ENCODE data around the gene TEAD1. TPM values are rescaled to one million over a fixed set of nuclear protein-coding genes. Genes with fewer than 3 reads are reported as not detected.

The TEAD1 gene
- total RNA-seq, 4 donors from 2014 or later = 46.1 to 175 (median 126) TPM

DNA sequence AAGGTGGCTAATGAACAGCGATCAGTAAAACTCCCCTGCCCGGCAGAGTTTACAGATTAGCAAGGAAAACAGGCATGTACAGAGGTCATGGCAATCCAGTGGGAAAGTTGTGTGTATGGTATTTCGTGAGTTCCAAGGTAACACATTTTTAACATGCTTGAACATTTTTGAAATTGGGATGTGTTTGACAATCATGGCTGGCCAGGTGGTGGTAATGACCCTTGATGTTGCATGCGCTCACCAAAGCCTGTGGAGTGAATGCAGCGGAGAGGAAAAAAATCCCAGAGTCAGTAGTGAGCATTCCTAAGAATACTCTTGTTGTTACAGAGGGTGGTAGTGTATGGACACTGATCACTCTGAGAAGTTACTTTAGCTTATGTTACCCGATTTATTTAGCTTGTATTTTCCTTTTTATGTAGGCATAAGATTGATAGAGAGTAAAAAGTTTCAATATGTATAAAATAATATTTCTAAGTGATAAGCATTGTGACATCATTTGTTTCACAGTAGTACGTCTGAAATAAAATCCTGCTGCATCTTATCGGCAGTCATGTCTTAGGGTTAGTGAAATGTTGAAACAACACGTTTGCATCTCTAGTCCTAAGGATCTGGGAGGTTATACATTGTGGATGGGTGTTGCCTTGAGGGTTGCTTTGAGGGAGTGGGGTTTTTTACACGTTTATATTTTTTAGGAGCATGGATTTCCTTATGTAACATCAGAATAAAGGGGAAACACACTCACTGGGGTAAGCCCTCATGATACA, 8.7 kb downstream of the TEAD1 start:
- no peak for DNase-seq
- in situ Hi-C loops (cut with MboI; ENCODE audit: low sequenced_read_pairs in 4 of 4) = loop anchor here in 2 of 4 donors (25.0 kb wide), 3 partner anchors 129 to 621 kb away; no protein-coding TSS in a partner anchor
- Histone ChIP-seq H3K27me3 (no peaks in the 10 kb centered on the region), H3K36me3 (no peaks in the 10 kb centered on the region), H3K9me3 (no peaks in the 10 kb centered on the region), H3K4me1 (peaks cover 95 to 96% of the 10 kb centered on the region in 2 donors), H3K27ac (peak overlapping the region; percentile 47 to 73 (median 58)), H3K4me3 (no peak overlapping the region)
- intact Hi-C loops (cut with DNase I; ENCODE audit: low total_unique reads) = no loop called here
- ATAC-seq = no peak
- TF ChIP-seq, protein P1, sequence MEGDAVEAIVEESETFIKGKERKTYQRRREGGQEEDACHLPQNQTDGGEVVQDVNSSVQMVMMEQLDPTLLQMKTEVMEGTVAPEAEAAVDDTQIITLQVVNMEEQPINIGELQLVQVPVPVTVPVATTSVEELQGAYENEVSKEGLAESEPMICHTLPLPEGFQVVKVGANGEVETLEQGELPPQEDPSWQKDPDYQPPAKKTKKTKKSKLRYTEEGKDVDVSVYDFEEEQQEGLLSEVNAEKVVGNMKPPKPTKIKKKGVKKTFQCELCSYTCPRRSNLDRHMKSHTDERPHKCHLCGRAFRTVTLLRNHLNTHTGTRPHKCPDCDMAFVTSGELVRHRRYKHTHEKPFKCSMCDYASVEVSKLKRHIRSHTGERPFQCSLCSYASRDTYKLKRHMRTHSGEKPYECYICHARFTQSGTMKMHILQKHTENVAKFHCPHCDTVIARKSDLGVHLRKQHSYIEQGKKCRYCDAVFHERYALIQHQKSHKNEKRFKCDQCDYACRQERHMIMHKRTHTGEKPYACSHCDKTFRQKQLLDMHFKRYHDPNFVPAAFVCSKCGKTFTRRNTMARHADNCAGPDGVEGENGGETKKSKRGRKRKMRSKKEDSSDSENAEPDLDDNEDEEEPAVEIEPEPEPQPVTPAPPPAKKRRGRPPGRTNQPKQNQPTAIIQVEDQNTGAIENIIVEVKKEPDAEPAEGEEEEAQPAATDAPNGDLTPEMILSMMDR (IDR thresholded peaks at IDR 0.05 in 4 of 5, conservative IDR thresholded peaks at IDR 0.05 in 1 of 5) = no peak
- TF ChIP-seq POLR2A (IDR thresholded peaks at IDR 0.05) = no peak

DNA sequence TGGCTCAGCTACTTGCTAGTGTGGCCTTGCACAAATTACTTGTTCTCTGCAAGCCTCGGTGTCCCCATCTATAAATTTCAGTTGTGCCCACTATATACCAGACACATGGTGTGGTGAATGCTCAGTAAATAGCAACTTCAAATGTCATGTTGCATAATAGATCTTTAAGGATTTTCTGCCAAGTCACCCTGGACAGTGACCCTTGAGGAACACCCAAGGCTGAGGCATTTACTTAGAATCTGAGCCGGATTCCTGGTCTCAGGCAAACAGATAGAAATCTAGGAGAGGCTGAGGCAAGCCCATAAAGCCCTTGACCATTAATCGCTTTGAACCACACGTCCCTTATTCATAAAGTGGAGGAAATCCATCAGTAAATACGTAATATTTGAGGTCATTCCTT, 9.7 kb downstream of the TEAD1 start:
- no peak for DNase-seq
- Histone ChIP-seq H3K4me3 (no peak overlapping the region), H3K36me3 (no peaks in the 10 kb centered on the region), H3K27me3 (no peaks in the 10 kb centered on the region), H3K27ac (peak overlapping the region; percentile 47 to 73 (median 58)), H3K4me1 (peaks cover 93 to 94% of the 10 kb centered on the region in 2 donors), H3K9me3 (no peaks in the 10 kb centered on the region)
- peak; percentile 30 to 40 for ATAC-seq
- in situ Hi-C loops (cut with MboI; ENCODE audit: low sequenced_read_pairs in 4 of 4) = loop anchor here in 2 of 4 donors (25.0 kb wide), 3 partner anchors 128 to 622 kb away; no protein-coding TSS in a partner anchor
- intact Hi-C loops (cut with DNase I; ENCODE audit: low total_unique reads) = no loop called here
- TF ChIP-seq POLR2A (IDR thresholded peaks at IDR 0.05) = no peak
- TF ChIP-seq, protein P1 (IDR thresholded peaks at IDR 0.05 in 4 of 5, conservative IDR thresholded peaks at IDR 0.05 in 1 of 5) = no peak

DNA sequence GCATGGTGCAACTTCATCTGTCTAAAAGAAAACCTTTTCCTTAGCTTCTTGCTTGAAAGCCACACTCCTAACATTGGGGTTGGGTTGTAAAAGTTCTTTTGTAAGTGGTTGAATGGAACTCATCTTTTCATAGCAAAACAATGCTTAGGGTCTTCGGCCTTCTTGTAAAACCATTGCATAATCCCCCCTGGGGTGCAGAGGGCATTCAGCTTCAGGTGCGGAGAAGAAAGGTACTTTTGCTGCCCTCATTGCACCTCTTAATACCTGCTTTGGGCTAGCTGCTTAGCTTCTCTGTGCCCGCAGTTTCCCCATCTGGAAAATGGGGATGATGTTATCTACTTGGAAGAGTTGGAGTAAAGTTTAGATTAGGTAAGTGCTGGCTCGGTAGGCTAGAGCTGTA, 10.1 kb downstream of the TEAD1 start:
- peak overlapping the region; percentile 47 to 73 (median 58) for H3K27ac ChIP-seq
- no peak for ATAC-seq
- no peak for DNase-seq
- in situ Hi-C loops (cut with MboI; ENCODE audit: low sequenced_read_pairs in 4 of 4) = loop anchor here in 2 of 4 donors (25.0 kb wide), 3 partner anchors 128 to 622 kb away; no protein-coding TSS in a partner anchor
- no peaks in the 10 kb centered on the region for H3K9me3 ChIP-seq
- H3K4me3 ChIP-seq = no peak overlapping the region
- H3K4me1 ChIP-seq = peaks cover 93 to 94% of the 10 kb centered on the region in 2 donors
- TF ChIP-seq POLR2A (IDR thresholded peaks at IDR 0.05) = no peak
- TF ChIP-seq, protein P1 (IDR thresholded peaks at IDR 0.05 in 4 of 5, conservative IDR thresholded peaks at IDR 0.05 in 1 of 5) = no peak
- H3K36me3 ChIP-seq = no peaks in the 10 kb centered on the region
- no peaks in the 10 kb centered on the region for H3K27me3 ChIP-seq
- intact Hi-C loops (cut with DNase I; ENCODE audit: low total_unique reads) = no loop called here

DNA sequence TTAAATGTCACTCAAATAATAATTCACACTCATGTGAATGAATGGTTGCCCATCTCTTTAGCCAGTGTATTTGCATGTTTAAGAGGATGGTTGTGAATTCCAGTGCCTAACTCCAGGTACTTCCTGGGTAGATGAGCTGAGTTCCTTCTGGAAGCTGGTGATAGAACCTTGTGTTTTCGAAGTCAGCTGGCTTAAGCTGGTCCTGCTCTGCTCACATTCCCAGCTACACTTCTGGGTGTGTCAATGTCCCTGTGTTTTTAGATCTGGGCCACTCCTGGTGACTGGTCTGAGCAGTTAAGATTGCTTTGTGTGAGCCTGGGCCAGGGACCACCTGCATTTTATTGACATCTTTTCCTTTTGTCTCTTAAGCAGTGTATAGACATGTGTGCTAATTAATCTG, 10.6 kb downstream of the TEAD1 start:
- in situ Hi-C loops (cut with MboI; ENCODE audit: low sequenced_read_pairs in 4 of 4) (loop anchor here in 2 of 4 donors (25.0 kb wide), 3 partner anchors 127 to 623 kb away; no protein-coding TSS in a partner anchor), intact Hi-C loops (cut with DNase I; ENCODE audit: low total_unique reads) (no loop called here)
- Histone ChIP-seq H3K9me3 (no peaks in the 10 kb centered on the region), H3K27me3 (no peaks in the 10 kb centered on the region), H3K27ac (peak overlapping the region; percentile 47 to 73 (median 58)), H3K4me3 (no peak overlapping the region), H3K36me3 (no peaks in the 10 kb centered on the region), H3K4me1 (peaks cover 93 to 94% of the 10 kb centered on the region in 2 donors)
- no peak for DNase-seq
- peak; percentile 46 to 57 for ATAC-seq
- TF ChIP-seq, protein P1 (IDR thresholded peaks at IDR 0.05 in 4 of 5, conservative IDR thresholded peaks at IDR 0.05 in 1 of 5) = no peak
- no peak for TF ChIP-seq POLR2A (IDR thresholded peaks at IDR 0.05)

Measured in gastrocnemius medialis (tissue), 4 donors.